ENCODE data around the gene STAT5B.
"Not testable (repeated sequence)": the region's sequence is repeated elsewhere in the genome, so short reads cannot be mapped to it uniquely, and the experiment has no call there.

The STAT5B gene

DNA sequence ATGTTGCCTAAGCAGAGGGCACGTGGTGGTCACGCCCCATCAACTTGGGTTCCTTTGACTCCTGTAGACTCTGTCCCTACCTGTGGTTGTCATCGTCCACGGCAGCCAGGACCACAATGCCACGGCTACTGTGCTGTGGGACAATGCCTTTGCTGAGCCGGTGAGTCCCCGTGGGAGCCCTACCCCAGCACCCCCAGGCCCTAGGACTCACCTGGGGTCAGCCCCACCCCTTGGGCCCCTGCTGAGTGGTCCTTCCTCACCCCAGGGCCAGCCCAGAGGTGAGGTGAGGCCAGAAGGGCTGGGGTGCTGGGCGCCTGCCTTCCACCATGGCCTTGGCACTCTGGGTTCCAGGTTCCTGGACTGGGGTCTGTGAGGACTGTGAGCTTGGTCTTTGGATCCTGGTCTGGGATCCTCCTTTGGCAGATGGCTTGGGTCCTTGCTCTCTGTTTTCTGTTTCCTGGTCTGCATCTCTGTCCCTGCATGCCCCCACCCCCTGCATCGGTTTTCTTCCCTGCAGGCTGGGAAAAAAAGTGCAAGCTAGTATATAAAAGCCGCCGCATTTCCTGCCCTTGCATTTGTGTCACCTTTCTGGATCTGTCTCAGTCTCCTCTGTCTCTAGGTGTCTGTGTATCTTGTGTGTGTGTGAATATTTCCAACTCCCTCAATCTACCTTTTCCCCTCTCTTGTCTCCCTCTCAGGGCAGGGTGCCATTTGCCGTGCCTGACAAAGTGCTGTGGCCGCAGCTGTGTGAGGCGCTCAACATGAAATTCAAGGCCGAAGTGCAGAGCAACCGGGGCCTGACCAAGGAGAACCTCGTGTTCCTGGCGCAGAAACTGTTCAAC, 29.6 kb upstream of the STAT5B start:
- no peak for DNase-seq

DNA sequence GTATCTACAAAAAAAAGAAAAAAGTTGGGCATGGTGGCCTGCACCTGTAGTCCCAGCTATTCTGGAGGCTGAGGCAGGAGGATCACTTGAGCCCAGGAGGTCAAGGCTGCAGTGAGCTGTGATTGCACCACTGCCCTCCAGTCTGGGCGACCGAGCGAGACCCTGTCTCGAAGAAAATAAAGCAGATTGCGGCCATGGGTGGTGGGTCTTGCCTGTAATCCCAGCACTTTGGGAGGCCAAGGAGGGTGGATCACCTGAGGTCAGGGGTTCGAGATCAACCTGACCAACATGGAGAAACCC, 28.8 kb upstream of the STAT5B start:
- not testable (repeated sequence) for DNase-seq

DNA sequence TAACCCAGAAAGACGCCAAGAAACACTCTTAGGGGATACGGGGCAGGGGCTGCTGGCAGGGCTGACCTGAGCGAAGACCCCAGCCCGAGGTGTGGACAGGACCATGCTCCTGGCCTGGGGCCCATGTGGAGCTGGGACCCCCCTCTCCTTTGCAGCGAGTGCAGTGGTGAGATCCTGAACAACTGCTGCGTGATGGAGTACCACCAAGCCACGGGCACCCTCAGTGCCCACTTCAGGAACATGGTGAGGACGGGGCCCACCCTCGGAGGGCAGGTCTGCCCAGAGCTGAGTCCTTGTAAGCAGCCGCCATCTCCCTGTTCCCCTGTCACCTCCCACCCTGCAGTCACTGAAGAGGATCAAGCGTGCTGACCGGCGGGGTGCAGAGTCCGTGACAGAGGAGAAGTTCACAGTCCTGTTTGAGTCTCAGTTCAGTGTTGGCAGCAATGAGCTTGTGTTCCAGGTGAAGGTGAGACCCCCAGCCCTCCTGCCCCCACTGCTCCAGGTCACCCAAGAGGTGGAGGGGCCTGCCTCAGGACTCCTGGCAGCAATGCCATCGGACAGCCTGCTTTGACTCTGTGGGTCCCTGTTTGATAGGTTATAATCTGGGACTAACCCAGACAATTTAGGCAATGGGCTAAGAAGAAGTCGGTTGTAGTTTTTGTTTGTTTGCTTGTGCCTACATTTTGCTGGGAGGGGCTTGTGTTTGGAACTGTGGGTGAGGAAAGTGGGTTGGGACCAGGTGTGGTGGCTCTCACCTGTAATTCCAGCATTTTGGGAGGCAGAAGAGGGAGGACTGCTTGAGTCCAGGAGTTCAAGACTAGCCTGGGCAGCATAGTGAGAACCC, 28.2 kb upstream of the STAT5B start:
- DNase-seq: no peak

DNA sequence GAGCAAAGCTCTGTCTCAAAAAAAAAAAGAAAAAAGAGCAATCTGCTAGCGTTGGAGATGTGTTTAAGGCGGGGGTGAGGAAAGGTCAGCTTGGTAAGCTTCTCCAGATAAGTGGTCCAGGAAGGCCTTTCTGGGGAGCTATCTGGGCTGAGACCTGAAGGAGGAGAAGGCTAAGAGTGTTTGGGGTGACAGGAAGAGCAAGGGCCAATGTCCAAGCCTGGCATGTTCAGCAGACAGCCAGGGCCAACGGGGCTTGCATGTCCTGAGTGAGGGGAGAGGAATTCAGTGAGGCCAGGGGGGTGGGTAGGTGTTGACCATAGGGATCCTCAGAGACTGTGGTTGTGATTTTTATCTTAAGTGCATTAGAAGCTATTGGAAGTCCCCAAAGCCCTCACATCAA, 27.5 kb upstream of the STAT5B start:
- DNase-seq: no peak

DNA sequence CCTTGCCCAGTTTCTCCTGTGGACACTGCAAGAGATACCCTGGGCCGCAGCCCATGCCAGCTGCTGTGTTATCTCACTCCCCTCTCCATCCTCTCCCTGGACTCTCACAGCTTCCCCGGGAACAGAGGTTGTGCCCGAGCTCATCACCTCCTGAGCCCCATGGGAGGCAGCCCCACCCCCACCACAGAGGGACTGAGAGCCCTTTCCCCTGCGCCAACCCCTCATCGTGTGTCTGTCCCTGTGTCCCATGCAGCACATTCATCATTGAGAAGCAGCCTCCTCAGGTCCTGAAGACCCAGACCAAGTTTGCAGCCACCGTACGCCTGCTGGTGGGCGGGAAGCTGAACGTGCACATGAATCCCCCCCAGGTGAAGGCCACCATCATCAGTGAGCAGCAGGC, 24.8 kb upstream of the STAT5B start:
- no peak for DNase-seq

DNA sequence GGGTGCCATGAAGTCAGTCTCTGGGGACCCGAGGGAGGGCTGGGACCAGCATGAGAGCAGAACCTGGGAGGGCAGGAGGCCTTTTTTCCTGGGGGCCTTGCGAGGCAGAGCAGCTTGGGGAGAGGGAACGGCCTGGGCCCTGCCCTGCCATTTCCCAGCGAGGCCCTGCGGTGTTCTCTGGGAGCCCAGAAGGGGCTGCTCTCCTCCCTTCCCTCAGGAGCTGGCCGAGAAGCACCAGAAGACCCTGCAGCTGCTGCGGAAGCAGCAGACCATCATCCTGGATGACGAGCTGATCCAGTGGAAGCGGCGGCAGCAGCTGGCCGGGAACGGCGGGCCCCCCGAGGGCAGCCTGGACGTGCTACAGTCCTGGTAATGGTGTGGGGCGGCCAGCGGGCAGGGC, 23.7 kb upstream of the STAT5B start:
- not testable (repeated sequence) for DNase-seq

DNA sequence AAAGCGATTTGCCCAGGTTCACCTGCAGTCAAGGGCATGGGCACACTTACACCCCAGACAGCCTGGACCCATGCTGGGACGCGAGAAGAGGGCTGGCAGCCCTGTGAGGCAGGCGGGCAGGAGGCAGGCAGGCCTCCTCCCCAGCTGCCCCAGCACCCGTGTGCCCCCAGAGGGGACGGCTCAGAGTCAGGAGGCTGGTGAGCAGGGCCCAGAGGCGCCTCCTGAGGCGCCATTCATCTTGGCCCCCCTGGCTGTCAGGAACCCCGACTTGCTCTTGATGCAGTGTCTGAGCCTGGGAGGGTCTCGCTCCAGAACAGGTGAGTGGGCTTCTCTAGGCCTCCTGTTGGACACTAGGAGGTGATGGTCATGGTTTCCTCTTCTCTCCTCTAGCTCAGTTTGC, 23.2 kb upstream of the STAT5B start:
- not testable (repeated sequence) for DNase-seq

DNA sequence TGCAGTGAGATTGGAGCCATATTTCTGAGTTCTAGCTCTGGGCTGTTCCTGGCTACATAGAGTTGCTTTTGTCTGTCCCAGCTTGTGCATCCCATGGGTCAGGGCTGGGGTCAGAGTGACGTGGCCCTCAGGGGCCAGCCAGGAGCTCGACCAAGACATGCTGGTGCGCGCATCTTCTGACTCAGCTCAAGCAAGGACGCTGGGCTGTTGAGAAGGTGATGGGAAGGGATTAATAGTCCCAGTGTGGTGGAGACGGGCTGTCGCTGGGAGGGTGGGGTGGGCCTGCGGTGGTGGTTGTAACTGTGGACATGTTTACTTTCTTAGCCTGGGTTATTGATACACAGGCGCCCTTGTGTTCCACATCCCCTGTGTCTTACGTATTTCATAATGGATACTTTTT, 21.6 kb upstream of the STAT5B start:
- not testable (repeated sequence) for DNase-seq

DNA sequence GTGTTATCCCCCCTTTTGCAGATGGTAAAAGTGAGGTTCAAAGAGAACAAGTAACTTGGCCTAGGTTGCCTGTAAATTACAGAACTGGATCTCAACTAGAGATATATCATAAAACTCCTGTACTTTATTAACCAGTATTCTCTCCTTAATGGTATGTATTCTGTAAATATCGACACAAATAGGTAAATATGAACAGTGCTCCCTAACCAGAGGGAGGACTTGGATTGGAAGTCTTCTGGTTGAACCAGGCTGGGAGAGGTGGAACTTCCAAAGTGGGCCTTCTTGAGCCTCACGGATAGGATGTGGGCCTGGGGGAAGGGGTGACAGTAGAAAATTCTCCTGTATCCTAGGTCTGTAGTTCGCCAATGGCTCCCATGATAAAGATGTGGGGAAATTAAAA, 19.8 kb upstream of the STAT5B start:
- DNase-seq: no peak

DNA sequence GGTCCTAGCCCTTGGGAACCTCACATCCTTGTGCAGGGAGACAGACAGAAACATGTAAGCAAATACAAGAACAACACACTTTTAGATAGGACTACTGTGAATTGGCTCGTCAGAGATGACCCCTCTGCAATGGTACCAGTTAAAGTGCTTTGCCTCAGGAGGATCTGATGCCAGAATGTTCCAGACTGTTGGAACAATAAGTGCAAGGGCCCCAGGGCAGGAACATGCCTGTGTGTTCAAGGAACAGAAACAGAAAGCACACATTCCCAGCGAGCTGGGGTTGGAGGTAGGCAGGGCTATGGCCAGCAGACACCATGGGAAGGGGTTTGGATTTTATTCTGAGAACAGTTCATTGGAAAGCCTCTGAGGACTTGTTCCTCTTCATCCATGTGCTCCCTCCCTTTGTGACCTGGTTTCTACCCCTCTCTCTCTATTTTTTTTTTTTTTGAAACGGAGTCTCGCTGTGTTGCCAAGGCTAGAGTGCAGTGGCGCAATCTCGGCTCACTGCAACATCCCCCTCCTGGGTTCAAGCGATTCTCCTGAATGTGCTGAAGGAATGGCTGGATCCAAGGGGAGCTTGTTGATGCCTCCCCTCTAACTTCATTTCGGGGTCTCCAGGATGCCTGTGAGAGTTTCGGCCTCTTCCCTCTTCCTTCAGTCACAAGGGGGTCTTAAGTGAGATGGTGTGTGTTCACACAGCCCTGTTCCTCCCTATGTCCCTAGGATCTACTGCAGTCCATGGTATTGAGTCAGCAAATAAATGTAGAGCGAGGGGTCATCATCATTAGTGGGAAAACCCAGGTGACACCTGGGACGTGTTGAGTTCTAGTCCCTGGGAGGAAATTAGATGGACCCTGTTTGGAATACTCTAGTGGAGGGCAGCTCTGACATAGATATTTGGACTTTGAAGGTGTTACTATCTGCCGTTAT, 18.5 kb upstream of the STAT5B start:
- DNase-seq: no peak

DNA sequence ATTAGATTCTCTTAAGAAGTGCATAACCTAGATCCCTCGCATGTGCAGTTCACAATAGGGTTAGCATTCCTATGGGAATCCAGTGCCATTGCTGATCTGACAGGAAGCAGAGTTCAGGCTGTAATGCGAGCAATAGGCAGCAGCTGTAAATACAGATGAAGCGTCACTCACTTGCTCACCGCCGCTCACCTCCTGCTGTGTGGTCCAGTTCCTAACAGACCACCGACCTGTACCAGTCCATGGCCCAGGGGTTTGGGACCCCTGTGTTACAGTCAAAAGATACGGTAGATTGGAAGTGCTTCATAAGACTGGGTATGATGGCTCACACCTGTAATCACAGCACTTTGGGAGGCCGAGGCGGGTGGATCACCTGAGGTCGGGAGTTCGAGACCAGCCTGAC, 14.9 kb upstream of the STAT5B start:
- no peak for DNase-seq

DNA sequence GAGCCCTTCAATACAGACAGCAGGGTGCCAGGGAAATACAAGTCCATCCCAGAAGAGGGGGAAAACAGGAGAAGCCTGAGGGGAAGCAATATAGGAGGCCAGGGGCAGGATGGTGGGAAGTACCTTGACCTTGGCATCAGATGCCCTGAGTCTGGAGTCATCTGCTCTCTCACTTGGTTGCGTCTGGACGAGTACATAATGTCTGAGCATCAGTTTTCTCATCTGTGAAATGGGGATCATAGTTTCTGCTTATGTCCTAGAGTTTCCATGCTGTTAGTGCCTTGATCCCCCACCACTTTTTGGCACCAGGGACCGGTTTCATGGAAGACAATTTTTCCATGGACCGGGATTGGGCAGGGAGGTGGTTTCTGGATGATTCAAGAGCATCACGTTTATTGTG, 14.4 kb upstream of the STAT5B start:
- DNase-seq: no peak

DNA sequence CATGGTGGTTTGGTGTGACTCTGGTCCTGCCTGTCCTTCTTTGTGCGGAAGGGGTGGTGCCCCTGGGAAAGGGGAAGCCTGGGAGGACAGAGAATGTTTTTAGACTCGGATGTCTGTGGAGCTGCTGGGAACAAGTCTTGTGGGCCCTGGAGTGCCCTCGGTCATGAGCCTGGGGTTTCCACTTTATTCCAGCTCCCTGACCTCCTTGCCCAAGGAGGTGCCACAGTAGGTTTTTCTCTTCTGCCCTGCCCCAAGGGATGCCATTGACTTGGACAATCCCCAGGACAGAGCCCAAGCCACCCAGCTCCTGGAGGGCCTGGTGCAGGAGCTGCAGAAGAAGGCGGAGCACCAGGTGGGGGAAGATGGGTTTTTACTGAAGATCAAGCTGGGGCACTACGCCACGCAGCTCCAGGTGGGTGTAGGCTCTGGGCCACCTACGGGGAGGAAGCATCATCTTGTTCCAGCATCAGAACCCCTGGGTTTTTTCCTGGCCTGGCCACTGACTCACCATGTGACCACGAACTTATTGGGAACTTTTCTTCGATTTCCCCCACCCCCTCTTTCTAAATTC, 13.5 kb upstream of the STAT5B start:
- DNase-seq: no peak

DNA sequence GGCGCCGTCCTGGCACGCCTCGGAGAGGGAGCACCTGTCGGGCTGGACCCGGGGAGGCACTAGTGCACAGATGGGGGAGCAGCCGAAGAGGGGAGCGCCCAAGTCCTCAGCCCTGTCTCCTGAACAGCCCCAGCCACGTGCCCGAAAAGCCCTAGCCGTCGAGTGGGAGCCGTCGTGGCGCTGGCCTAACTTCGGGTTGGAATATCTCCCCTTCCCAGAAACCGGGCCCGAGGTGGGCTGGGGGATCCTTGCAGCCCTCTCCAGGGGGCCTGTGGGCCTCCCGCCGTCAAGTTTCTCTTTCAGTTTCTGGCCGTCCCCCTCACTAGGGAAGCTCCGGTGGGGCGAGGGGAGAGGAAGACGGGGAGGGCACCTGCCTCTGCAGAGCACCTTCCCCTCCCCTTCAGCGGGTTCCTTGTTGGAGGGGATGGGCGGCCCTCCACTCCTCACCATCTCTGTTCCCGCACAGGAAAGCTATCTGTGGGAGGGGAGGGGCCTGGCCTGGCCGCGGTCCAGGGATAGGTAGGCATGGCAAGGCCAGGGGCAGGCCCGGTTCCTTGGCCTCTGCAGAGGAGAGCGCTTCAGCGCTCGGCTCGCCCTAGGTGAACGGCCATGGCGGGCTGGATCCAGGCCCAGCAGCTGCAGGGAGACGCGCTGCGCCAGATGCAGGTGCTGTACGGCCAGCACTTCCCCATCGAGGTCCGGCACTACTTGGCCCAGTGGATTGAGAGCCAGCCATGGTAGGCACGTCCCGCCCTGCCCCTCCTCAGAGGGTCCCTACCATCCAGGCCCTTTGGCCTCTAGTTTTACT, 12.8 kb upstream of the STAT5B start:
- DNase-seq: peak; percentile 62

DNA sequence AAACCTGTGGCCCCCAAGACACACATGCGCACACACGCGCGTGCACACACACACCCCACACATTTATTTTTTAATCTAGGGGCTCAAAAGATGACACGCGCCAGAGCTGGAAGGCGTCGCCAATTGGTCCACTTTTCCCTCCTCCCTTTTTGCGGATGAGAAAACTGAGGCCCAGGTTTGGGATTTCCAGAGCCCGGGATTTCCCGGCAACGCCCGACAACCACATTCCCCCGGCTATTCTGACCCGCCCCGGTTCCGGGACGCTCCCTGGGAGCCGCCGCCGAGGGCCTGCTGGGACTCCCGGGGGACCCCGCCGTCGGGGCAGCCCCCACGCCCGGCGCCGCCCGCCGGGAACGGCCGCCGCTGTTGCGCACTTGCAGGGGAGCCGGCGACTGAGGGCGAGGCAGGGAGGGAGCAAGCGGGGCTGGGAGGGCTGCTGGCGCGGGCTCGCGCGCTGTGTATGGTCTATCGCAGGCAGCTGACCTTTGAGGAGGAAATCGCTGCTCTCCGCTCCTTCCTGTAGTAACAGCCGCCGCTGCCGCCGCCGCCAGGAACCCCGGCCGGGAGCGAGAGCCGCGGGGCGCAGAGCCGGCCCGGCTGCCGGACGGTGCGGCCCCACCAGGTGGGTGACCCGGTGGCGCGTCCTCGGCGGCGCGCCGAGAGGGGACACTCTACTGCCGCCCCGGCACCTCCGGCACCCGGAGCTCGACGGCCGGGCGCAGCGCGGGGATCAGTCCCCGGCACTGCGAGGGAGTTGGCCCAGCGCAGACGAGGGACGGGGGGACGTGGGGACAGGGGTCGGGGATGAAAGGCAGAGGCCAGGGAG, 12.0 kb upstream of the STAT5B start, which contains the start of gene STAT5A:
Gene STAT5A, plus strand, starts transcription at position 522 of the 826 bp plus-strand sequence. CDS start 914 bp downstream, outside the sequence.
- peak; percentile 82 for DNase-seq

DNA sequence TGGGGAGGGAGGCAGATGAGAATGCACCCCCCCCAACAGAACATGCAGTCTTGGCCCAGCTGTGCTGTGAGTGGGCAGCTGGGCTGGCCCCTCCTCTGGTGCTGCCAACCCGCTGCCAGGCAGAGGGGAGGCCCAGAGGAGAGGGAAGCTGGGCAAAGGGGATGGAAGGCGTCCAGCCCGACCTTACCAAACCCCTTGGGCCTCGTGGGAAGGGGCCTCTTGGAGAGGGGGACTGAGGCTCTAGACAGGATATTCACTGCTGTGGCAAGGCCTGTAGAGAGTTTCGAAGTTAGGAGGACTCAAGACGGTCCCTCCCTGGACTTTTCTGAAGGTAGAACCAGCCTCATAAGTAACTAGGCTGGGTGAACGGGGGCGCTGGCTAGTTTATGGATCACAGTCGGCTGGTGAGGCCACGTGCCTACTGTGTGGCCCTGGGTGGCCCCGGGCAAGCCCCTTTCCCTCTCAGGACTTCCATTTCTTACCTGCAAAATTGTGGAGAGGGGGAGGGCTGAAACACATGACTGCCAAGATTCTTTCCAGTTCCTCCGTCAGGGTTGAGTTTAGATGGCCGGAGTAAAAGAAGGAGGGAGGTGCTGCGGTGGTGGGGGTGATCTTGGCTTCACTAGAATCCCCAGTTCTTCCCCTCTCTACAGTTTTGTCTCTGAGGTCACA, 11.2 kb upstream of the STAT5B start:
- DNase-seq: peak; percentile 60

DNA sequence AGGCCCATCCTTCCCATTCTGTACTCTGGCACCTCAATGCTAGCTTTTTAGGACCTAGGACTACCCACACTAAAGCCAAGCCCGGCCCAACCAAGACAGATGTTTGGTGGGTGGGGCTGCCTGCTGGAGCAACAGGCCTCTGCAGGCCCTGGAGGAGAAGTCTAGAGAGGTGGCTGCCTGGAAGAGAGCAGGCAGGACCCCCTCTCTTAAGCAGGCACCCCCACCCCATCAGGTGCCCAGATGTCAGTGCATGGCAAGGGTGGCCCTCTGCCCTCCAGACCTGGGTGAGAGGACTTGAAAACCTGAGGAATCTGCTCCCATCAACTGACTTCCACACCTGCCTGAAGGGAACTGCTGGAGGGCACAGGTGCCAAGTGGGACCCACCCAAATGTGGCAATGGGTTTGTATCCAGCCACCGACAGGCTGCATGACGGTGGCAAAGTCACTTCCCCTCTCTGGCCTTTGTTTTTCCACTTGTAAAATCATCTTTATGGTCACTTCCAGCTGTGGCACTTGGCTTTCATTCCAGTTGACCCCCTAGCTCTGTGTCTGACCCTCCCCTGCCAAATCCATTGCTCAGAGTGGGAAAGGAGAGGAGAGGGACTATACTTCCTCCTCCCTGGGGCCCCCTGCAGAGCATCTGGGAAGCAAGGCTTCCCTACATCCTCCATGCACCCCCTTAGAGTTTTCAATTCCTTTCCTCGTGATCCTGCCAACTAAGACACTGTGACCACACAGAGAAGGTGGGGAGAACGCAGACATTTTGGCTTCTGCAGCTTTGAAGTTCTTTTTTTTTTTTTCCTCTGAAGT, 10.4 kb upstream of the STAT5B start:
- no peak for DNase-seq

DNA sequence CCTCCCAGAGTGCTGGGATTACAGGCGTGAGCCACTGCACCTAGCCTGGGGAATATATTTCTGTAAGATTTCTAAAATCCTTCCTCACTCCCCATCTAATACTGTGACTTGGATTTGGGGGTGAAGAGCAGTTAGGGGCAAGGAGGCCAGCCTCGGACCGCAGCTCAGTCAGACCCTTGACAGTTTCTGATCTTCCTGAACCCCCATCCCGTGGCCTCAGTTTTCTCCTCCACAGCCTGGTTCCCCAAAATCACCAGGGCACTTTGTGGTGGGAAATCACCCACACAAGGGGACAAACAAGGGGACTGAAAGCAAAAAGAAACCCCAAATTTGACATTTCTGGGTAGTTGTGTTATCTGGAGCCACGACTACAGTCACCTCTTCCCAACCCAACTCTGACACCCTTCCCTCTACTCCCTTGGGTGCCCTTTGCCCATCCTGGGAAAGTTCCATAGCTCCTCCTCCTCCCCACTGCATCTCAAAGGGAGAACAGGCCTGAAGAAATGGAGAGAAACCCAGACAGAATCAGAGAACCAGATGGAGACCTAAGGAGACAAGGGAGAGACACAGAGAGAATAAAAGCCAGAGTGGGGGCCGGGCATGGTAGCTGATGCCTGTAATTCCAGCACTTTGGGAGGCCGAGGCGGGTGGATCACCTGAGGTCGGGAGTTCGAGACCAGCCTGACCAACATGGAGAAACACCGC, 9.3 kb upstream of the STAT5B start:
- no peak for DNase-seq

DNA sequence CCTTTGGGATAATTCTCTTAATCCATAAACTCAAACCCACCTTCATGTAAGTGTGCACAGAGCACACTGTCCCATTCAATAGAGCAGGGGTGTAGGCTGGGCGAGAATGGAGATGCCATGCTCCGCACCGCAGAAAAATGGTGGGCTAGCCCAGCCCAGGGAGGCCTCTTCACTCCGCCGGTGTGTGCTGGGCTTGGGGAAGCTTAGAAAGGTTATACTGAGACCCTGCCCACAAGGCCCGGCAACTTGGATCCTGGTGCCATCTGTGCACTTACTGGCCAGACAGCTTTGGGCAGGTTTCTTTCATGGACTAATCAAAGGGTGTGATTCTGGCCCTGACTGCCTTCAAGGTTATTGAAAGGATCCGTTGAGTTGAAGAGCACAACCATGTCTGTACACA, 8.4 kb upstream of the STAT5B start:
- DNase-seq: no peak

All from activated CD4-positive, alpha-beta T cell treated with anti-CD3 and anti-CD28 coated beads, Interleukin-2, Interleukin-6, amounts not matched to agents 100 ng/mL and 50 ng/mL, durations not matched to agents 16 hours and 8 hours (primary cell).